NCI-H146 treated with DMSO at 0.1 percent for 48 hours (cell line): ENCODE data around the gene UBR2.
A peak's percentile ranks its signal among the peaks of the same experiment; 100 is the strongest.
"Not testable (repeated sequence)": the region's sequence is repeated elsewhere in the genome, so short reads cannot be mapped to it uniquely, and the experiment has no call there.

ENCODE experiments used
- DNase-seq: peaks from one replicate; lab custom pipeline; 2025; ENCODE audit not compliant: unreplicated experiment; lab: John Stamatoyannopoulos, UW

Gene UBR2

DNA sequence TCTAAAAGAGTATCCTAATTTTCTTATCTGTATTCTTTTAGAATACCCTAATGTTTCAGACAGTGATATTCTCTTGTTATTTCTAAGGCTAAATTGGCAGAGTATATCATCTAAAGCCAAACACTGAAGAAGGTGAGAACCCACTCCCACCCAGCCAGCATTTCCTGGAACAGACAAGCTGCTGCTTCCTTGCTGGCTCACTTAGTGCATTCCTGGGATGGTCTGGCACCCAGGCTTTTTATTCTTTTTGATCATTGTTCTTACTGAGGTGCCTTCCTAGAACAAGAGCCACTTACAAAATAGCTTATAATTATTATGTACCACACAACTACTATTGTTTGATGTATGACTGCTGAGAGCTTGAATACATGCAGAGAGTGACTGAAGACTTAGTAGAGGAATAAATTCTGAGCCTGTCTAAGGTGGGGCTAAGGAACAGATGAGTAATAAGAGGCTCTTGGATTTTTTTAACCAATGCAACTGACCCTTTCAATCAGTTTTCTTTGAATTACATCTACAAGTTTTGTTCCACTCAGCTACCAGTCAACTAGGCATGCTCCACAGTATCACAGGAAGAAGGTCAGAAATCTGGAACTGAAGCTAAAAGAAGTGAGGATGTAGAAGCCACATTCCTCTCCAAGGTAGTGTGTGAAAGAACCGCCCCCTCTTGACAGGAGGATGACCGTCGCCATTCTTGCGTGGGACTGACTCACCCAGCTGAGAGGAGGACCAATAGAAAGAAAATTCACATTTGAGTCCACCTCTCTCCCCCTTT lies 128.5 kb downstream of the UBR2 start:
- no peak for DNase-seq

GRCh38 chr6:42693725-42694323 lies 130.0 kb downstream of the UBR2 start:
- DNase-seq = no peak

DNA sequence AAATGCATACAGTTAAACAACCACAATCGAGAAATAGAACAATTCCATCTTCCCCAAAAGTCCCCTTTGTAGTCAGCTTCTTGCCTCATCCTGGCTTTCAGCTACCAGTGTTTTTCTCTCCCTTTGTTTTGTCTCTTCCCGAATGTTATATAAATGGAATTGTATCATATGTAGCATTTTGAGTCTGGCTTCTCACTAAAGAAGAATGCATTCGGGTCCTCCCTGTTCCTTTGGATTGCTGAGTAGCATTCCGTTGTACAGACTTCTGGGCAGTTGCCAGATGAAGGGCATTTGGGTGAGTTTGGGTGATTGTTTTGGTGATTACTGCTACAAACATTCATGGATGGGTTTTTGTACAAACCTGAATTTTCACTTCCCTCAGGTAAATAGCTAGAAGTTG lies 130.8 kb downstream of the UBR2 start:
- no peak for DNase-seq

- no peak for DNase-seq
These were observed 132.9 kb downstream of the UBR2 start for GRCh38 chr6:42696526-42697267.

GRCh38 chr6:42697268-42697655 lies 133.4 kb downstream of the UBR2 start:
- no peak for DNase-seq

- no peak for DNase-seq
These were observed 134.4 kb downstream of the UBR2 start for GRCh38 chr6:42698217-42698616.

GRCh38 chr6:42702200-42702599 lies 138.4 kb downstream of the UBR2 start:
- no peak for DNase-seq

GRCh38 chr6:42702786-42703185 lies 139.0 kb downstream of the UBR2 start:
- not testable (repeated sequence) for DNase-seq

GRCh38 chr6:42704251-42704936 lies 140.6 kb downstream of the UBR2 start:
- DNase-seq = peak; percentile 92

DNA sequence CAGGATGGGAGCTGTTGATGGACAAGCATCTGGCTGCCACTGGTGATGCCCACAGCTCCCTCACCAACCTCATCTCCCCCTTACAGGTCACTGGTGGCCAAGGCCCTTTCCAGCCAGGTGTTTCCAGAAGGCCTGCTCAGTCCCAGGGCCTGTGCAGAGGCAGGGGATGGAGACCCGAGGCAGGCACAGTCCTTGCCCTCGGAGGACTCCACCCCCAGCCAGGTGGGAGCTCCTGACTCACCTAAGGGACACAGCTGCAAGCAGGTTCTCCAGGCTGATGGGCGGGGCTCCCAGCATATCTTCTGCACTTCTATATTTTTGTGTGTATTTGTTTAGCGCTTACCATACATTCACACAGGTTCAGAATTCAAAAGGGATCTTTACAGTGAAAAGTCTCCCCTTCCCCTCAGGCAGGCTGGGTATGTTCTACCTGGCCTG lies 141.1 kb downstream of the UBR2 start:
- peak; percentile 62 for DNase-seq

- DNase-seq = no peak
These were observed 143.8 kb downstream of the UBR2 start for GRCh38 chr6:42707595-42707994.

DNA sequence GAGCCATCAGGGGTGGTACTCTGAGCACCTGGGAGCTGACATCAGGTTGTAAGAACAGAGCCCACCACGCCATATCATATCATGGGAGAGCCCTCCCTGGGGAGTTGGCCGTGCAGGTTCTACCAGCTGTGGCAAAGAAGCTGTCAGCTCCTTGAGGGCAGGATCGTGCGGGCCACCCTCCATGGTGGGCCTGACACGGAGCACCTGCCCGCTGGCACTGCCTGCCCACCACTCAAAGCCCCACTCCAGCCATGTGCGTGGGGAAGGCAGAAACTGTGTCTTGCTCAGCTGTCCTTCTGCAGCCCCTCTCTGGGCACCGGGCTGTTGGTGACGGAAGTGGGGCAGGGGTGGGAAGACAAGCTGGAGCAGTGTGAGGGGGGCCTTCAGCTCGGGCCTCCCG lies 144.3 kb downstream of the UBR2 start:
- no peak for DNase-seq

- DNase-seq = no peak
These were observed 146.0 kb downstream of the UBR2 start for GRCh38 chr6:42709871-42710270.

DNA sequence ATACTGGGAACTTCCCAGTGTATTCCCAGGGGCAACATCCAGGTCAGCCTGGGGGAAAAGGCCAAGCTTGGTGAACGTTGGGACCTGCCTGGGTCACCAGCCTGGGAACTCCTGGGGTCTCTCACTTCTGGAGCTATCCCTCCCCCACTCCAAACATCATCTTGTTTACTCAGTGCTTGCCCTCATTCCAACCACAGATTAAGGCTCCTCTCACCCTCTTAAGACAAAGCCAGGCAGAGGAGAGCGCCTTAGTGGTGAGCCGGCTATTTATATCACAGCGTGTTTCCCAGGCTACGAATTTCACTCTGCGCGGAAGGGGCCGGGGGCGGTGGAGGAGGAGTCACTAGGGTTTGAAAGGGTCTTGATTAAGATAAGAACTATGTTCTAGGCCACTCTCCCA lies 146.5 kb downstream of the UBR2 start:
- DNase-seq = no peak

- DNase-seq = no peak
These were observed 148.1 kb downstream of the UBR2 start for GRCh38 chr6:42711930-42712329.

DNA sequence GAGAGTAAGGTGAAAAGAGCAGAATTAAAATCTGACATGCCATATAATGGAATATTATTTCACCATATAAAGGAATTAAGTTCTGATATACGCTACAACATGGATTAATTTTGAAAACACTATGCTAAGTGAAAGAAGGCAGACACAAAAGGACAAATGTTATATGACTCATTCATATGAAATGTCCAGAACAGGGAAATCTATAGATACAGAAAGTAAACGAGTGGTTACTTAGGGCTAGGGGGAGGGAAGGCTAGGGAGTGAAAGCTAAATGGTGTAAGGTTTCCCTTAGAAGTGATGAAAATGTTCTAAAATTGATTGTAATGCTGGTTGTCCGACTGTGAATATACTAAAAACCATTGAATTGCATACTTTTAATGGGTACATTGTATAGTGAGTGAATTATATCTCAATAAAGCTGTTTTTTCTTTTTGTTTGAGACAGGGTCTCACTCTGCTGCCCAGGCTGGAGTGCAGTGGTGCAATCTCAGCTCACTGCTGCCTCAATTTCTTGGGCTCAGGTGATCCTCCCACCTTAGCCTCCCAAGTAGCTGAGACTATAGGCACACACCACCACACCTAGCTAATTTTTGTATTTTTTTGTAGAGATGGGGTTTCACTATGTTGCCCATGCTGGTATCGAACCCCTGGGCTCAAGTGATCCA lies 150.4 kb downstream of the UBR2 start:
- DNase-seq = no peak

DNA sequence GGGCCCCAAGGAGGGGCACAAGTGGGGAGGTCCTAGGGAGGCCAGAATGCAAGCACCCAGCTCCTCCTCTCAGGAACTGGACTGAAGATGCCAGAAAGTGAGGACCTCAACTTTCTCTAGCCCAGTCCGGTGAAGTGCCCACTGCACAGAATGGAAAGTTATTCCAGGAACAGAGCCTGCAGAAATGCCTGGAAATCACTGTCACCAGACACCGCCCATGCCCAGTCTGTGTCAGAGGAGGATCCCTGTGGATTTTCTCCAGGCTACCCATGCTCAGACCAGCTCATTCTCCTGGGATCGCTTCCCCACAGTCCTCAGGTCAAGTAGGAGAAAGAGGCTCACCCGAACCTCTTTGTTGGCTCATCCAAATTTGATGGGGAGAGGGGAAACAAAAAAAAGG lies 152.0 kb downstream of the UBR2 start:
- DNase-seq = no peak

DNA sequence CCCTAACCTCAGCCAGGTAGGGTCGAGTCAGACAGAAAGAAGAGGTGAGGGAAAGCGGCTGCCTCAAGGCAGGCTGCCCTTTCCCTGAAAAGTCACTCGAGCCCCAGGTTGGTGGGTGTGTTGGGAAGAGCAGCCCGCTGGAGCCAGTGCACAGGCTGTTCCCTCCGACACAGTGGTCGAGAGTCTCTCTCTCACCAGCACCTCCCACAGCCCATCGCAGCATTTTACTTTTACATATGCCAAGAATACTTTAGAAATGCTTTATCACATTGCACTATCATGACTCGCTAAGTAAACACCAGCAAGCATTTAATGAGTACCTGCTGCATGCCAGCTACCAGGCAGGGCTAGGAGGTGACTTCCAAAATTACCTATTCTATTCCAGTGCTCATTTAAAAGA lies 156.9 kb downstream of the UBR2 start:
- DNase-seq = no peak

DNA sequence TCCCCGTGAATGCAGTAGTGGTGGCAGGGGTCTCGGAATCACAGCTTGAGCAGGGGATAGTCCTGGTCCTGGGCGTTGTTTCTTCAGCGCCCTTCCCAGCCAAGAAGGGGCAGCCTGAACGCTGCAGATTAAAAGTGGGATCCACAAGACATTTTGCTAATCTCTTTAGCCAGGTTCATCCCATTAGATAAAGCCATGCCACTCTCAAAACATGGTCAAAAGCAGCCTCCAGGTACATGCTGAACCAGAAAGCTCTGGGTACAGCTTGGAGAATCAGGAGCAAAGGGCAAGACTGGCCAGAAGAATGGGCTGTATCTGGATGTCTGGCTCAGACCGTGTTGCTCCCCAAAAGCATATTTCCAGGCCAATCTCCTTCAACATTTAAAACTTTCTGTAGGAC lies 158.7 kb downstream of the UBR2 start, which contains the start of gene PRPH2:
Gene PRPH2, minus strand, starts transcription at position 101 of the 400 bp plus-strand sequence. CDS start 263 bp downstream, outside the sequence.
- no peak for DNase-seq

DNA sequence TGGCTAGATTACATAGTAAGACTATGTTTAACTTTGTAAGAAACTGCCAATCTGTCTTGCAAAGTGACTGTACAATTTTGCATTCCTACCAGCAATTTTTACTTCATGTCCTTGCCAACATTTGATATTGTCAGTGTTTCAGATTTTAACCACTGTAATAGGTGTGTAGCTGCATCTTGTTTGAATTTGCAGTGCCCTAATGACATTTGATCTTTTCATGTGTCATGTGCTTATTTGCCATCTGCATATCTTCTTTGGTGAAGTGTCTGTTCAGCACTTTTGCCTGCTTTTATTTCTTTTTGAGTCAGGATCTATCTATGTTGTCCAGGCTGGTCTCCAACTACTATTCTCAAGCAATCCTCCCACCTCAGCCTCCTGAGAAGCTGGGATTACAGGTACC lies 161.0 kb downstream of the UBR2 start:
- no peak for DNase-seq

DNA sequence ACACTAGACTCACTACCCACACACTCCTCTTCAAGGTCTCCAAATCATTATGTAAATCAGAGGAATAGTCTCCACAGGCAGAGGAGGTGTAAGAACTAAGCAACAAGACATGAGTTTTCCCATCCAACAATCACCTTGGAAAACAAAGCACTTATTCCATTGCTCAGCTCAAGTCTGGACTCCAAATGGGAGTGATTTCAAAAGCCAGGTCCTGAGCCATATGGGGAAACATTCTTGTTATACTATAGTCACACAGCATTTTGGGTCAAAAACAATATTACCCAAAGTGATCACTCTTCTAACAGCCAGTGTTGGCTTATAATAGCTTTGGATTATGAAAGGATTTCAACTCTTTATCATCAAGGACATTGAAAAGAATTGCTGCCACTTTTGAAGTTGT lies 162.2 kb downstream of the UBR2 start:
- DNase-seq = no peak
